K562 (cell line): Measurements from ENCODE around the gene MYBPHL. TPM values are rescaled to one million over a fixed set of nuclear protein-coding genes. Genes with fewer than 3 reads are reported as not detected.
A peak's percentile ranks its signal among the peaks of the same experiment; 100 is the strongest.

Source experiments
- CTBP1 ChIP-seq: fragments of 450-650 bp; IDR thresholded peaks from 2 replicates; pipeline ENCODE4 v1.6.1; 2016; ENCODE audit warnings: borderline replicate concordance
- E2F5 ChIP-seq: sonication (generic); formaldehyde crosslinking; IDR thresholded peaks from 2 replicates; pipeline ENCODE4 v1.8.0; 2022; ENCODE audit warnings: mild to moderate bottlenecking, missing genetic modification reagents
- FOSL1 ChIP-seq: fragments of 200-800 bp; sonication (Bioruptor generic); conservative IDR thresholded peaks from 2 replicates; pipeline ENCODE4 v1.6.1; 2016; ENCODE audit warnings: missing genetic modification characterization, missing compliant biosample characterization
- HDGF ChIP-seq: fragments of 450-650 bp; IDR thresholded peaks from 2 replicates; pipeline ENCODE4 v1.6.1; 2016
- NEUROD1 ChIP-seq: fragments of 150-350 bp; IDR thresholded peaks from 2 replicates; pipeline ENCODE4 v1.6.1; 2014; ENCODE audit warnings: borderline replicate concordance, low read length, low read depth; ENCODE audit not compliant: partially characterized antibody
- PURB ChIP-seq: sonication (generic); formaldehyde crosslinking; IDR thresholded peaks from 2 replicates; pipeline ENCODE4 v1.9.0; 2021; ENCODE audit warnings: low read depth, mild to moderate bottlenecking, missing genetic modification reagents
- SMAD4 ChIP-seq: fragments of 250-450 bp; sonication (Bioruptor Pico); conservative IDR thresholded peaks from 2 replicates; pipeline ENCODE4 v1.8.0; 2021; ENCODE audit warnings: inconsistent platforms, mild to moderate bottlenecking, moderate library complexity
- TCFL5 ChIP-seq: fragments of 250-450 bp; sonication (Bioruptor Pico); conservative IDR thresholded peaks from 2 replicates; pipeline ENCODE4 v1.6.1; 2021; ENCODE audit warnings: mild to moderate bottlenecking, moderate library complexity, matching md5 sums
- TFAM ChIP-seq: fragments of 250-450 bp; sonication (Bioruptor Pico); conservative IDR thresholded peaks from 2 replicates; pipeline ENCODE4 v1.5.0; 2021; ENCODE audit warnings: mild to moderate bottlenecking, moderate library complexity
- ZNF133 ChIP-seq: fragments of 250-450 bp; sonication (Bioruptor Pico); IDR thresholded peaks from 2 replicates; pipeline ENCODE4 v1.4.0; 2020; ENCODE audit warnings: mild to moderate bottlenecking
- ZNF143 ChIP-seq: sonication (generic); formaldehyde crosslinking; IDR thresholded peaks from 2 replicates; pipeline ENCODE4 v1.9.0; 2022; ENCODE audit warnings: mild to moderate bottlenecking, missing genetic modification reagents
- ZNF639 ChIP-seq, 2 experiments: fragments of 200-800 bp in 1 of 2; sonication (Bioruptor generic) in 1 of 2; sonication (generic) in 1 of 2; formaldehyde crosslinking in 1 of 2; IDR thresholded peaks in 1 of 2; conservative IDR thresholded peaks in 1 of 2; 2 replicates each; pipeline versions ENCODE4 v1.5.0 to v1.6.1; 2016 to 2020; ENCODE audit warnings: missing compliant biosample characterization in 1 of 2, missing genetic modification characterization in 1 of 2, missing genetic modification reagents in 1 of 2
- polyA plus RNA-seq, 8 experiments: library from polyadenylated mRNA; depleted of rRNA in 4 of 8; stranded (reverse) in 5 of 8; unstranded in 3 of 8; fragments of >200 nt; fragmentation: Nextera tagmentation in 2 of 8; fragmentation: Illumina TruSeq in 1 of 8; extraction: Ambion mirVana in 2 of 8; extraction: Trizol in 1 of 8; gene quantifications; 2 replicates each; pipeline versions ENCODE4 v1.2.1 to v1.2.3, GENCODE V29; 2011 to 2014; ENCODE audit warnings: inconsistent platforms in 1 of 8, missing spikeins in 1 of 8
- total RNA-seq, 7 experiments: library from RNA; depleted of rRNA in 6 of 7; stranded (reverse); fragments of >200 nt in 6 of 7; fragmentation: Illumina TruSeq in 2 of 7; extraction: Trizol in 2 of 7; gene quantifications; 2 replicates each; pipeline versions ENCODE4 v1.2.1 to v1.2.3, GENCODE V29; 2011 to 2021; ENCODE audit warnings: low replicate concordance in 1 of 7

Gene MYBPHL
- total and polyA plus RNA-seq, 9 of the 15 experiments (the other 6 are each of a cell fraction or from before 2014, with no cell fraction given) = 0.20 to 1.9 (median 0.33) TPM

GRCh38 chr1:109275706-109276345 lies 31.0 kb downstream of the MYBPHL start (continued):
- TF ChIP-seq SMAD4 (CRISPR knock-in tag) (0 out of 2 replicates have a peak, but pooled peaks have one; percentile 21), PURB (CRISPR knock-in tag) (no peak), ZNF143 (CRISPR knock-in tag) (no peak), E2F5 (no peak), TCFL5 (CRISPR knock-in tag) (no peak), ZNF133 (CRISPR knock-in tag) (no peak), HDGF (no peak), TFAM (CRISPR knock-in tag) (no peak), ZNF639 (CRISPR knock-in tag; conservative IDR thresholded peaks at IDR 0.05 in 1 of 2, IDR thresholded peaks at IDR 0.05 in 1 of 2) (0 out of 4 replicates have a peak, but pooled peaks of 1 of the 2 experiments have one; percentile 19), NEUROD1 (peak; percentile 39), FOSL1 (tag) (no peak), CTBP1 (0 out of 2 replicates have a peak, but pooled peaks have one; percentile 11)
